SK-N-SH treated with all-trans-retinoic acid at 6 μM for 48 hours (cell line): Measurements from ENCODE around the gene NIPBL.

Experiments used
- ATAC-seq: fragments of 200-7000 bp; cut with Tn5 transposase; 3 replicates; pipeline ENCODE4 v1.9.1; 2020; ENCODE audit warnings: mild to moderate bottlenecking, moderate library complexity
- ARNTL ChIP-seq: fragments of 450-650 bp; formaldehyde crosslinking; IDR thresholded peaks from 2 replicates; pipeline ENCODE4 v1.5.0; 2020; ENCODE audit warnings: low read depth, mild to moderate bottlenecking, moderate library complexity, borderline replicate concordance
- CSDC2 ChIP-seq: fragments of 250-450 bp; sonication (Bioruptor Pico); IDR thresholded peaks from 2 replicates; pipeline ENCODE4 v1.5.0; 2020; ENCODE audit warnings: mild to moderate bottlenecking, moderate library complexity
- ESRRG ChIP-seq: fragments of 250-450 bp; sonication (Bioruptor Pico); IDR thresholded peaks from 2 replicates; pipeline ENCODE4 v1.6.1; 2021; ENCODE audit warnings: mild to moderate bottlenecking
- ISL1 ChIP-seq: fragments of 250-450 bp; sonication (Bioruptor Pico); IDR thresholded peaks from 2 replicates; pipeline ENCODE4 v2.1.2; 2022; ENCODE audit warnings: mild to moderate bottlenecking, moderate library complexity
- OSR1 ChIP-seq: fragments of 250-450 bp; sonication (Bioruptor Pico); IDR thresholded peaks from 2 replicates; pipeline ENCODE4 v1.8.0; 2022; ENCODE audit warnings: moderate library complexity, mild to moderate bottlenecking, inconsistent platforms
- PATZ1 ChIP-seq: fragments of 250-450 bp; sonication (Bioruptor Pico); IDR thresholded peaks from 2 replicates; pipeline ENCODE4 v1.8.0; 2020; ENCODE audit warnings: mild to moderate bottlenecking, moderate library complexity, borderline replicate concordance
- PPARA ChIP-seq: fragments of 250-450 bp; sonication (Bioruptor Pico); IDR thresholded peaks from 2 replicates; pipeline ENCODE4 v1.5.0; 2020; ENCODE audit warnings: mild to moderate bottlenecking, borderline replicate concordance
- RARB ChIP-seq: fragments of 250-450 bp; sonication (Bioruptor Pico); IDR thresholded peaks from 2 replicates; pipeline ENCODE4 v1.8.0; 2021; ENCODE audit warnings: mild to moderate bottlenecking, moderate library complexity
- SNAI2 ChIP-seq: fragments of 250-450 bp; sonication (Bioruptor Pico); IDR thresholded peaks from 2 replicates; pipeline ENCODE4 v1.5.0; 2020; ENCODE audit warnings: mild to moderate bottlenecking, moderate library complexity
- TCF4 ChIP-seq: fragments of 250-450 bp; sonication (Bioruptor Pico); IDR thresholded peaks from 2 replicates; pipeline ENCODE4 v1.8.0; 2021; ENCODE audit warnings: mild to moderate bottlenecking, moderate library complexity, borderline replicate concordance
- TOX ChIP-seq: fragments of 250-450 bp; sonication (Bioruptor Pico); IDR thresholded peaks from 2 replicates; pipeline ENCODE4 v1.8.0; 2021; ENCODE audit warnings: mild to moderate bottlenecking, moderate library complexity, borderline replicate concordance
- TSHZ2 ChIP-seq: fragments of 250-450 bp; sonication (Bioruptor Pico); IDR thresholded peaks from 2 replicates; pipeline ENCODE4 v1.5.0; 2020; ENCODE audit warnings: mild to moderate bottlenecking, moderate library complexity
- ZC3H10 ChIP-seq: fragments of 250-450 bp; sonication (Bioruptor Pico); IDR thresholded peaks from 2 replicates; pipeline ENCODE4 v1.5.1; 2021; ENCODE audit warnings: mild to moderate bottlenecking, moderate library complexity
- ZFP3 ChIP-seq: fragments of 250-450 bp; sonication (Bioruptor Pico); IDR thresholded peaks from 2 replicates; pipeline ENCODE4 v1.5.0; 2020; ENCODE audit warnings: mild to moderate bottlenecking, moderate library complexity
- ZFP30 ChIP-seq: fragments of 450-650 bp; formaldehyde crosslinking; IDR thresholded peaks from 2 replicates; pipeline ENCODE4 v1.5.0; 2022; ENCODE audit warnings: mild to moderate bottlenecking, moderate library complexity
- ZNF565 ChIP-seq: fragments of 450-650 bp; formaldehyde crosslinking; conservative IDR thresholded peaks from 2 replicates; pipeline ENCODE4 v1.5.0; 2020; ENCODE audit warnings: low read depth, mild to moderate bottlenecking, moderate library complexity
- ZNF70 ChIP-seq: fragments of 450-650 bp; formaldehyde crosslinking; IDR thresholded peaks from 2 replicates; pipeline ENCODE4 v1.5.0; 2020; ENCODE audit warnings: mild to moderate bottlenecking, moderate library complexity
- ZNF8 ChIP-seq: fragments of 450-650 bp; formaldehyde crosslinking; IDR thresholded peaks from 2 replicates; pipeline ENCODE4 v1.5.0; 2020; ENCODE audit warnings: mild to moderate bottlenecking, moderate library complexity
- TF ChIP-seq, protein P1 (sequence below): fragments of 250-450 bp; sonication (Bioruptor Pico); IDR thresholded peaks from 2 replicates; pipeline ENCODE4 v1.5.1; 2020; ENCODE audit warnings: low read depth, mild to moderate bottlenecking, moderate library complexity
- TF ChIP-seq, protein P2 (sequence below): fragments of 250-450 bp; sonication (Bioruptor Pico); IDR thresholded peaks from 2 replicates; pipeline ENCODE4 v1.5.1; 2021; ENCODE audit warnings: mild to moderate bottlenecking, moderate library complexity

Gene NIPBL

DNA sequence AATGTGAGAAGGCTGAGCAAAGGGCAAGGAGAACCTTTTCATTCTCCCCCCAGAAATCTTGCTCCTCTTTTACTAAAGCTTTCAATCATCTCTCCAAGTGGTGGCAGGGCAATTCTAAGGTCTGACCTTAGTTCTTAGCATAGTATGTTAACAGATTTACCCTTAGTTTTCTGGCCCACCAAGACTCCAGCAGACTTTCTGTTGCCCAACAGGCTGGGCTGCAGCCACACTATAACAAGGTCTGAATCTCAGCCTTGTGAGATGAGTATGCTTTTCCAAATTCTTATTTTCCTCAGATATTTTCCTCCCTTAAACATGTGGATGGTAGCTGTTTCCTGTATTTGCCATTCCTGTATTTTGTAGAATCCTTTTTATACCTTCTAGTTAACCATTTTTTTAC lies 69.5 kb downstream of the NIPBL start:
- no peak for ATAC-seq
- TF ChIP-seq ZFP3 (CRISPR knock-in tag): no peak

DNA sequence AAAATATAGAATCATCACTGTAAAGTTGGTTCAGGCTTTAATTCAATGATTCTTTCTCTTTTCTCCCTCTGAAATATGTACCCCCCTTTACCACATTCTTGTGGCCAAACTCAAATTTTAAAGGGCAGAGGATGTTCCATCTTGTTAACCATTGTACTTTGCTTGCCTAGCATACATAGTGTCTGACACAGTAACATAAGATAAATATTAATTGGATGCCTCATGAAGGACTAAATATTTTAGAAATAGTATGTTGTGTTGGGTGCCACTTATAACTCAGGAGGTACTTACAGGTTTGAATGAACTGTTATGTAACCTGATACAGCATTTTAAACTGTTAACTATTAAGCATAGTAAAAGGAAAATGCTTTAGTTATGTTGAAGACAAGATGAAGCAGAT lies 71.5 kb downstream of the NIPBL start:
- TF ChIP-seq ZFP3 (CRISPR knock-in tag): no peak
- TF ChIP-seq ESRRG (CRISPR knock-in tag): no peak
- no peak for TF ChIP-seq CSDC2
- TF ChIP-seq, protein P1, sequence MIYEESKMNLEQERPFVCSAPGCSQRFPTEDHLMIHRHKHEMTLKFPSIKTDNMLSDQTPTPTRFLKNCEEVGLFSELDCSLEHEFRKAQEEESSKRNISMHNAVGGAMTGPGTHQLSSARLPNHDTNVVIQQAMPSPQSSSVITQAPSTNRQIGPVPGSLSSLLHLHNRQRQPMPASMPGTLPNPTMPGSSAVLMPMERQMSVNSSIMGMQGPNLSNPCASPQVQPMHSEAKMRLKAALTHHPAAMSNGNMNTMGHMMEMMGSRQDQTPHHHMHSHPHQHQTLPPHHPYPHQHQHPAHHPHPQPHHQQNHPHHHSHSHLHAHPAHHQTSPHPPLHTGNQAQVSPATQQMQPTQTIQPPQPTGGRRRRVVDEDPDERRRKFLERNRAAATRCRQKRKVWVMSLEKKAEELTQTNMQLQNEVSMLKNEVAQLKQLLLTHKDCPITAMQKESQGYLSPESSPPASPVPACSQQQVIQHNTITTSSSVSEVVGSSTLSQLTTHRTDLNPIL (CRISPR knock-in tag): no peak
- no peak for TF ChIP-seq ZNF70
- TF ChIP-seq ZNF565 (CRISPR knock-in tag): no peak
- TF ChIP-seq, all 23 proteins: peak for 0
- ATAC-seq: peak; percentile 68

- TF ChIP-seq ESRRG (CRISPR knock-in tag) (no peak), CSDC2 (no peak), TCF4 (CRISPR knock-in tag) (no peak), RARB (CRISPR knock-in tag) (no peak), ZNF70 (no peak), TSHZ2 (CRISPR knock-in tag) (no peak), ZFP3 (CRISPR knock-in tag) (no peak), ZC3H10 (CRISPR knock-in tag) (no peak)
- TF ChIP-seq, protein P2, sequence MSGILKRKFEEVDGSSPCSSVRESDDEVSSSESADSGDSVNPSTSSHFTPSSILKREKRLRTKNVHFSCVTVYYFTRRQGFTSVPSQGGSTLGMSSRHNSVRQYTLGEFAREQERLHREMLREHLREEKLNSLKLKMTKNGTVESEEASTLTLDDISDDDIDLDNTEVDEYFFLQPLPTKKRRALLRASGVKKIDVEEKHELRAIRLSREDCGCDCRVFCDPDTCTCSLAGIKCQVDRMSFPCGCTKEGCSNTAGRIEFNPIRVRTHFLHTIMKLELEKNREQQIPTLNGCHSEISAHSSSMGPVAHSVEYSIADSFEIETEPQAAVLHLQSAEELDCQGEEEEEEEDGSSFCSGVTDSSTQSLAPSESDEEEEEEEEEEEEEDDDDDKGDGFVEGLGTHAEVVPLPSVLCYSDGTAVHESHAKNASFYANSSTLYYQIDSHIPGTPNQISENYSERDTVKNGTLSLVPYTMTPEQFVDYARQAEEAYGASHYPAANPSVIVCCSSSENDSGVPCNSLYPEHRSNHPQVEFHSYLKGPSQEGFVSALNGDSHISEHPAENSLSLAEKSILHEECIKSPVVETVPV (CRISPR knock-in tag): no peak
- ATAC-seq: no peak
Measured at GRCh38 chr5:36948650-36949049, 72.1 kb downstream of the NIPBL start.

GRCh38 chr5:36949593-36949992 lies 73.0 kb downstream of the NIPBL start:
- no peak for ATAC-seq
- TF ChIP-seq PPARA (CRISPR knock-in tag) (no peak), ARNTL (CRISPR knock-in tag) (no peak), ZNF70 (no peak), CSDC2 (no peak), SNAI2 (no peak), RARB (CRISPR knock-in tag) (no peak), ZNF8 (CRISPR knock-in tag) (no peak), TCF4 (CRISPR knock-in tag) (no peak), ZFP30 (CRISPR knock-in tag) (no peak), PATZ1 (CRISPR knock-in tag) (no peak), TOX (CRISPR knock-in tag) (no peak), ISL1 (CRISPR knock-in tag) (no peak), OSR1 (CRISPR knock-in tag) (no peak)
